BE2C (cell line): ENCODE results near the gene ZNF784.

Source experiments
- DNase-seq: peaks from one replicate; pipeline ENCODE4 v3.0.0-alpha.2; 2020
- H3K27me3 ChIP-seq: fragments of 250-450 bp; sonication (Bioruptor Pico); 2 replicates; pipeline ENCODE4 v1.5.1; 2020; ENCODE audit warnings: mild to moderate bottlenecking
- H3K36me3 ChIP-seq: fragments of 250-450 bp; sonication (Bioruptor Pico); 2 replicates; pipeline ENCODE4 v1.5.1; 2020; ENCODE audit warnings: mild to moderate bottlenecking
- H3K4me1 ChIP-seq: fragments of 250-450 bp; sonication (Bioruptor Pico); 2 replicates; pipeline ENCODE4 v1.5.1; 2020
- H3K4me3 ChIP-seq: 2 replicates; pipeline ENCODE4 v1.5.1; 2011; ENCODE audit warnings: low read depth, low read length
- H3K9me3 ChIP-seq: fragments of 250-450 bp; sonication (Bioruptor Pico); 2 replicates; pipeline ENCODE4 v1.5.1; 2020
- TF ChIP-seq, protein P1 (sequence below): IDR thresholded peaks from 2 replicates; pipeline ENCODE4 v1.5.1; 2012; ENCODE audit warnings: mild to moderate bottlenecking, low read depth, low read length

Gene ZNF784

DNA sequence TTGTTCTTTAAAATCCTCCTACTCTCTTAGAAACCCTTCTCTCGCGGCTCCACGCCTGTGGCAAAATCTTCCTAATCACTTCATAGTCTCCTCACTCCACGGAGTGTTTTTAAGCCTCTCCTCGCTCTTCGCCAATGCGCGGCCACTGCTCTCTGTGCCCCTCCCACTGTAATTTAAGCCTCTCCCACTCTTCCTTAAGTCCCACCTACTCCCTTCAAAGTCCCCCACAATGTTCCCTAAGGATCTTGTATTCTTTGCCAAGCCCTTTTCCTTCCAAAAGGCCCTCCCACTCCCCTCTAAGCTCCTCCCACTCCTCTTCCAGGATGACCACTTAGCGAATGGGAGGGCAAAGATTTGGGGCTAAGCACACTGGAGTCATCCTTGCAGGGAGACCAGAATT is 26.3 kb downstream of the ZNF784 start:
- DNase-seq = no peak
- Histone ChIP-seq H3K36me3 (peaks cover 19% of the 10 kb centered on the region; the same call in 1 of the 2 replicates), H3K9me3 (no peaks in the 10 kb centered on the region), H3K4me3 (no peak overlapping the region), H3K27me3 (no peaks in the 10 kb centered on the region), H3K4me1 (peaks cover 7% of the 10 kb centered on the region; the same call in 1 of the 2 replicates)
- TF ChIP-seq, protein P1, sequence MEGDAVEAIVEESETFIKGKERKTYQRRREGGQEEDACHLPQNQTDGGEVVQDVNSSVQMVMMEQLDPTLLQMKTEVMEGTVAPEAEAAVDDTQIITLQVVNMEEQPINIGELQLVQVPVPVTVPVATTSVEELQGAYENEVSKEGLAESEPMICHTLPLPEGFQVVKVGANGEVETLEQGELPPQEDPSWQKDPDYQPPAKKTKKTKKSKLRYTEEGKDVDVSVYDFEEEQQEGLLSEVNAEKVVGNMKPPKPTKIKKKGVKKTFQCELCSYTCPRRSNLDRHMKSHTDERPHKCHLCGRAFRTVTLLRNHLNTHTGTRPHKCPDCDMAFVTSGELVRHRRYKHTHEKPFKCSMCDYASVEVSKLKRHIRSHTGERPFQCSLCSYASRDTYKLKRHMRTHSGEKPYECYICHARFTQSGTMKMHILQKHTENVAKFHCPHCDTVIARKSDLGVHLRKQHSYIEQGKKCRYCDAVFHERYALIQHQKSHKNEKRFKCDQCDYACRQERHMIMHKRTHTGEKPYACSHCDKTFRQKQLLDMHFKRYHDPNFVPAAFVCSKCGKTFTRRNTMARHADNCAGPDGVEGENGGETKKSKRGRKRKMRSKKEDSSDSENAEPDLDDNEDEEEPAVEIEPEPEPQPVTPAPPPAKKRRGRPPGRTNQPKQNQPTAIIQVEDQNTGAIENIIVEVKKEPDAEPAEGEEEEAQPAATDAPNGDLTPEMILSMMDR = no peak

DNA sequence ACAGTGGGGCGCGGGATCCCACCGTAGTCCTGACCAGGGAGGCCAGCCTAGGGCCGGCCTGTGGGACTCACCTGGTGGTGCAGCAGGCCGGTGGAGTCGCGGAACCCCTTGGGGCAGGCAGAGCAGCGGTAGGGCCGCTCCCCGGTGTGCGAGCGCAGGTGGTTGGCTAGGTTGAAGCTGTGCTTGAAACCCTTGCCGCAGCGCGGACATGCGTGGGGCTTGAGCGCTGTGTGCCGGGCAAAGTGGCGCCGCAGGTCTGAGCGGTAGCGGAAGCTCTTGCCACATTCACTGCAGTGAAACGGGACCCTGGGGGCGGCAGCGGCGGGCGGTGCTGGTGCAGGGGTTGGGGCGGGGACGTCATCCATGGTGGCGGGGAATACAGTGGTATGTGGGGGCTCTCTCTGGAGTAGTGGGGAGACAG is 26.9 kb downstream of the ZNF784 start:
- TF ChIP-seq, protein P1 = no peak
- no peak for DNase-seq
- no peaks in the 10 kb centered on the region for H3K9me3 ChIP-seq
- H3K4me1 ChIP-seq = peaks cover 7% of the 10 kb centered on the region; the same call in 1 of the 2 replicates
- peaks cover 19% of the 10 kb centered on the region for H3K36me3 ChIP-seq
- H3K27me3 ChIP-seq = no peaks in the 10 kb centered on the region
- H3K4me3 ChIP-seq = no peak overlapping the region

DNA sequence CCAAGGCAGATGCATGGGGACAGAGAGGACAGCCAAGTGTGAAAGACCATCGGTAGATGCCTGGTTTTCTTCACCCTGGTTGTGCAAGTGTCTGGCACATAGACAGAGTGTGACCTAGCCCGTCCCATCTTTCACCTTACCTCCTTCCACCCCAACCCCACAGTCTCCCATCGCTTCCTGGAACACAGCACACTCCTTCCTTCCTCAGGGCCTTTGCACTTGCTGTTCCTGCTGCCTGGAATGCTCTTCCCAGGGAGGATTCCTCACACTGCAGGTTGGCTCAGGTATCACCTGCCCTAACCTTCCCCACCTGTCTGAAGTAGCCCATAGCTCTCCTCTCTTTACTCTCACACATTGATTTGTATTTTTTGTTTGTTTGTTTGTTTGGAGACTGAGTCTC is 28.1 kb downstream of the ZNF784 start:
- H3K4me3 ChIP-seq = no peak overlapping the region
- H3K4me1 ChIP-seq = peaks cover 7% of the 10 kb centered on the region; the same call in 1 of the 2 replicates
- no peak for DNase-seq
- H3K27me3 ChIP-seq = no peaks in the 10 kb centered on the region
- no peaks in the 10 kb centered on the region for H3K9me3 ChIP-seq
- TF ChIP-seq, protein P1 = no peak
- H3K36me3 ChIP-seq = peaks cover 26% of the 10 kb centered on the region

DNA sequence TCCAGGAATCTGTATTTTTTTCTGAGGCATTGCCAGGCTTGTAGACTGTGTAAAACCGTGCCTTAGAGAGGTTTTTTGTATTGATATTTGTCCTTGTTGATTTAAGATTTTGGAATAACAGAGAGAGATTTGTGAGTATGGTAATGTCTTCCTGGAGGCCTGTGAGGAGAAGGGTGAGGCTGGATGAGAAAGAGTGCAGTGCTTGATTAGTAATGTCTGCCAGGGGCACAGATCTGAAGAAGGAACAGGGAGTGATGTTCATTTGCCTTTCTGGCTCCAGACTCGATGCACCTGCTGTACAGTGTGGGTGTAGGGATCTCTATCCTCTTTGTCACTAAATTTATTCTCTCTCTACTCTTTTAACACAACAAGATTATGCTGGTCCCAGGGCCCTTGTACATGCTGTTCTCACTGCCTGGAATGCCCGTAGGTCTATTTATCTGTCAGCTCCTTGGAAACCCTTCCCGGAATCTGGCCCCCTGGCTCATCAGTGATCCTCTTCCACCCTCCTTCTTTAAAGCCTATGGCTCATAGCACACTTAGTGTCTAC is 29.3 kb downstream of the ZNF784 start:
- TF ChIP-seq, protein P1 = no peak
- no peaks in the 10 kb centered on the region for H3K27me3 ChIP-seq
- no peak overlapping the region for H3K4me3 ChIP-seq
- H3K36me3 ChIP-seq = peaks cover 26% of the 10 kb centered on the region
- peaks cover 7% of the 10 kb centered on the region; the same call in 1 of the 2 replicates for H3K4me1 ChIP-seq
- H3K9me3 ChIP-seq = no peaks in the 10 kb centered on the region
- DNase-seq = no peak

DNA sequence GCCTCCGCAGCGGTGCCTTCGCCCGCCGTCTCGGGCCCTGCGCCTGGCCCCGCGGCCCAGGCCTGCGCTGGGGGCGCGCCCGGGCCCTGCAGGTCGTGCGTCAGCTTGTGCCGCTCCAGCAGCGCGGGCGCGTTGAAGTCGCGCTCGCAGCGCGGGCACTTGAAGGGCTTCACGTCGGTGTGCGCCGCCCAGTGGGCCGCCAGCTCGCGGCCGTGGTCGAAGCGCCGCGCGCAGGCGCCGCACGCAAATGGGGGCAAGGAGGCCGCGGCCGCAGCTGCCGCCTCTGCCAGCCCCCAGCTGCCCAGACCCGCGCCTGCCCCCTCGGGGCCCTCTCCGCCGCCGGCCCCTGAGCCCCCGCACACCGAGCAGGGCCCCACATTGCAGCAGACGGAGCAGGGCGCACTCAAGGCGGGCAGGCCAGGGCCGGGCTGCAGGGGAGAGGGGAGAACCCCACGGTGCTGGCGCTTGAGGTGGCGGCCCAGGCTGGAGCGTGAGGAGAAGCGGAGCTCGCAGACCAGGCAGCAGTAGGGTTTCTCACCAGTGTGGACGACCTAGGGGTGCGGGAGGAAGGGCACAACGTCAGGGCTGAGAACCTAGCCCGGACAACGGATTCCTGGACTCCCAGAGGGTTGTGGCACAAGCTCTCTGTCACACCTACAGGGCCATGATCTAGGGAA is 31.1 kb downstream of the ZNF784 start:
- no peak for DNase-seq
- TF ChIP-seq, protein P1 = no peak
- Histone ChIP-seq H3K36me3 (peaks cover 26% of the 10 kb centered on the region), H3K4me1 (peaks cover 2% of the 10 kb centered on the region), H3K9me3 (no peaks in the 10 kb centered on the region), H3K4me3 (no peak overlapping the region), H3K27me3 (no peaks in the 10 kb centered on the region)
